Muscle of leg (tissue), 11 donors: ENCODE data around the gene EPS8L1. TPM values are rescaled to one million over a fixed set of nuclear protein-coding genes. Genes with fewer than 3 reads are reported as not detected.

Experiments
- DNase-seq: peaks from one replicate; pipeline ENCODE4 v3.0.0; 2013
- H3K27ac ChIP-seq: one replicate; pipeline ENCODE4 v1.5.1; 2013; ENCODE audit warnings: mild to moderate bottlenecking, low read length, control low read depth
- H3K27me3 ChIP-seq: one replicate; pipeline ENCODE4 v1.6.1; 2013; ENCODE audit warnings: low read length; ENCODE audit not compliant: control insufficient read depth, insufficient read depth
- H3K36me3 ChIP-seq: one replicate; pipeline ENCODE4 v1.6.1; 2013; ENCODE audit warnings: low read length; ENCODE audit not compliant: control insufficient read depth, insufficient read depth
- H3K4me1 ChIP-seq: one replicate; pipeline ENCODE4 v1.6.1; 2013; ENCODE audit warnings: low read length; ENCODE audit not compliant: control insufficient read depth, insufficient read depth
- H3K4me3 ChIP-seq: one replicate; pipeline ENCODE4 v1.5.1; 2013; ENCODE audit warnings: low read length, control low read depth
- H3K9me3 ChIP-seq: replicated peaks from 2 replicates; pipeline ENCODE4 v1.6.1; 2013; ENCODE audit warnings: low read depth, low read length; ENCODE audit not compliant: control insufficient read depth
- WGBS: methylation state at CpG from one replicate; pipeline ENCODE4 v1.1.5; 2013; ENCODE audit warnings: missing lambda C conversion rate; ENCODE audit not compliant: insufficient coverage; 5-methylcytosine and 5-hydroxymethylcytosine counted together
- polyA plus RNA-seq, 8 donors: library from polyadenylated mRNA; unstranded; fragments of 120-200 nt; gene quantifications; one replicate each; pipeline versions ENCODE4 v1.2.1 to v1.2.3, GENCODE V29; 2013; ENCODE audit warnings: inconsistent platforms in 1 of 8, low replicate concordance in 1 of 8; ENCODE audit not compliant: insufficient read length in 8 of 8, insufficient read depth in 1 of 8
- total RNA-seq: library from RNA; stranded (reverse); fragments of 120-200 nt; gene quantifications from one replicate; pipeline ENCODE4 v1.2.4, GENCODE V29; 2013

Gene EPS8L1
- total and polyA plus RNA-seq, 9 donors: 2.0 to 8.4 (median 3.3) TPM

GRCh38 chr19:55133639-55134444 is 58.2 kb downstream of the EPS8L1 start:
- Histone ChIP-seq H3K27me3 (peaks cover 2% of the 10 kb centered on the region), H3K36me3 (peaks cover 4% of the 10 kb centered on the region), H3K4me3 (no peak overlapping the region), H3K4me1 (no peaks in the 10 kb centered on the region), H3K9me3 (no peaks in the 10 kb centered on the region), H3K27ac (no peak overlapping the region)
- DNase-seq: no peak
- 45% methylated on average over 22 of the region's 25 CpGs for WGBS

GRCh38 chr19:55134736-55135135 is 59.1 kb downstream of the EPS8L1 start:
- peaks cover 2% of the 10 kb centered on the region for H3K27me3 ChIP-seq
- H3K27ac ChIP-seq: no peak overlapping the region
- H3K4me1 ChIP-seq: no peaks in the 10 kb centered on the region
- H3K9me3 ChIP-seq: no peaks in the 10 kb centered on the region
- WGBS: no CpG with 5 or more reads among the region's 3 CpGs
- DNase-seq: no peak
- peaks cover 4% of the 10 kb centered on the region for H3K36me3 ChIP-seq
- no peak overlapping the region for H3K4me3 ChIP-seq

GRCh38 chr19:55136399-55137102 is 60.9 kb downstream of the EPS8L1 start:
- Histone ChIP-seq H3K4me3 (no peak overlapping the region), H3K27me3 (peaks cover 3% of the 10 kb centered on the region), H3K9me3 (no peaks in the 10 kb centered on the region), H3K4me1 (peaks cover 3% of the 10 kb centered on the region), H3K36me3 (peaks cover 4% of the 10 kb centered on the region), H3K27ac (no peak overlapping the region)
- DNase-seq: no peak
- 76% methylated on average over 15 of the region's 17 CpGs for WGBS

Other genes starting within 250 kb of the EPS8L1 start
- not detected for gene KIR2DS4, start 243.2 kb upstream of the EPS8L1 start, total RNA-seq
- under 1 TPM in 2 of 8 donors, not detected in 6; 0.07 to 0.13 TPM for gene KIR2DS4, start 243.2 kb upstream of the EPS8L1 start, polyA plus RNA-seq
- gene KIR3DL2, start 225.4 kb upstream of the EPS8L1 start, total RNA-seq: not detected
- gene KIR3DL2, start 225.4 kb upstream of the EPS8L1 start, polyA plus RNA-seq: not detected
- not detected for gene FCAR, start 201.6 kb upstream of the EPS8L1 start, total RNA-seq
- under 1 TPM in 7 of 8 donors, not detected in 1; 0.12 to 0.56 (median 0.44) TPM for gene FCAR, start 201.6 kb upstream of the EPS8L1 start, polyA plus RNA-seq
- gene NCR1, start 169.7 kb upstream of the EPS8L1 start, total RNA-seq: not detected
- gene NCR1, start 169.7 kb upstream of the EPS8L1 start, polyA plus RNA-seq: under 1 TPM in 7 of 8 donors, not detected in 1; 0.08 to 0.44 (median 0.14) TPM
- gene NLRP7, start 128.3 kb upstream of the EPS8L1 start, total RNA-seq: not detected
- gene NLRP7, start 128.3 kb upstream of the EPS8L1 start, polyA plus RNA-seq: under 1 TPM in 2 of 8 donors, not detected in 6; 0.08 to 0.09 TPM
- gene NLRP2, start 109.5 kb upstream of the EPS8L1 start, total RNA-seq: 1.3 TPM
- 1 to 10 TPM in 4 of 8 donors, under 1 TPM in 4; 0.31 to 3.5 (median 0.96) TPM for gene NLRP2, start 109.5 kb upstream of the EPS8L1 start, polyA plus RNA-seq
- gene GP6, start 37.6 kb upstream of the EPS8L1 start, total RNA-seq: 0.09 TPM
- gene GP6, start 37.6 kb upstream of the EPS8L1 start, polyA plus RNA-seq: under 1 TPM in 7 of 8 donors, not detected in 1; 0.10 to 0.56 (median 0.20) TPM
- gene RDH13, start 12.7 kb upstream of the EPS8L1 start, total RNA-seq: 11.5 TPM
- gene RDH13, start 12.7 kb upstream of the EPS8L1 start, polyA plus RNA-seq: 10 to 100 TPM in 7 of 8 donors, 1 to 10 TPM in 1; 7.2 to 16.7 (median 12.1) TPM
- 59.9 TPM for gene PPP1R12C, start 41.8 kb downstream of the EPS8L1 start, total RNA-seq
- 100 to 1,000 TPM in 3 of 8 donors, 10 to 100 TPM in 5; 59.4 to 106 (median 92.8) TPM for gene PPP1R12C, start 41.8 kb downstream of the EPS8L1 start, polyA plus RNA-seq
- gene TNNT1, start 73.3 kb downstream of the EPS8L1 start, total RNA-seq: 387 TPM
- 1,000 to 10,000 TPM in 2 of 8 donors, 100 to 1,000 TPM in 6; 448 to 1,171 (median 607) TPM for gene TNNT1, start 73.3 kb downstream of the EPS8L1 start, polyA plus RNA-seq
- 0.80 TPM for gene TNNI3, start 81.9 kb downstream of the EPS8L1 start, total RNA-seq
- gene TNNI3, start 81.9 kb downstream of the EPS8L1 start, polyA plus RNA-seq: 1 to 10 TPM; 1.1 to 3.1 (median 1.5) TPM
- 0.13 TPM for gene DNAAF3, start 90.7 kb downstream of the EPS8L1 start, total RNA-seq
- gene DNAAF3, start 90.7 kb downstream of the EPS8L1 start, polyA plus RNA-seq: 1 to 10 TPM in 1 of 8 donors, under 1 TPM in 7; 0.15 to 1.1 (median 0.38) TPM
- not detected for gene SYT5, start 104.4 kb downstream of the EPS8L1 start, total RNA-seq
- 1 to 10 TPM in 1 of 8 donors, under 1 TPM in 4, not detected in 3; 0.07 to 2.0 (median 0.08) TPM for gene SYT5, start 104.4 kb downstream of the EPS8L1 start, polyA plus RNA-seq
- gene PTPRH, start 133.6 kb downstream of the EPS8L1 start, total RNA-seq: 0.58 TPM
- 1 to 10 TPM in 1 of 8 donors, under 1 TPM in 7; 0.14 to 2.1 (median 0.24) TPM for gene PTPRH, start 133.6 kb downstream of the EPS8L1 start, polyA plus RNA-seq
- gene TMEM86B, start 152.9 kb downstream of the EPS8L1 start, total RNA-seq: 1.1 TPM
- gene TMEM86B, start 152.9 kb downstream of the EPS8L1 start, polyA plus RNA-seq: 1 to 10 TPM; 1.8 to 4.8 (median 2.9) TPM
- 12.5 TPM for gene PPP6R1, start 183.1 kb downstream of the EPS8L1 start, total RNA-seq
- gene PPP6R1, start 183.1 kb downstream of the EPS8L1 start, polyA plus RNA-seq: 10 to 100 TPM; 26.3 to 37.2 (median 32.3) TPM
- 14.5 TPM for gene HSPBP1, start 204.2 kb downstream of the EPS8L1 start, total RNA-seq
- gene HSPBP1, start 204.2 kb downstream of the EPS8L1 start, polyA plus RNA-seq: 10 to 100 TPM; 26.2 to 34.9 (median 30.6) TPM
- gene BRSK1, start 208.1 kb downstream of the EPS8L1 start, total RNA-seq: 5.4 TPM
- gene BRSK1, start 208.1 kb downstream of the EPS8L1 start, polyA plus RNA-seq: 10 to 100 TPM in 5 of 8 donors, 1 to 10 TPM in 3; 7.4 to 13.7 (median 10.6) TPM
- gene TMEM150B, start 249.5 kb downstream of the EPS8L1 start, total RNA-seq: 0.53 TPM
- gene TMEM150B, start 249.5 kb downstream of the EPS8L1 start, polyA plus RNA-seq: 1 to 10 TPM in 3 of 8 donors, under 1 TPM in 5; 0.36 to 3.8 (median 0.87) TPM